ENCODE measurements around the gene ABCA5.
A peak's percentile ranks its signal among the peaks of the same experiment; 100 is the strongest.
"Not testable (repeated sequence)": the region's sequence is repeated elsewhere in the genome, so short reads cannot be mapped to it uniquely, and the experiment has no call there.

The ABCA5 gene

DNA sequence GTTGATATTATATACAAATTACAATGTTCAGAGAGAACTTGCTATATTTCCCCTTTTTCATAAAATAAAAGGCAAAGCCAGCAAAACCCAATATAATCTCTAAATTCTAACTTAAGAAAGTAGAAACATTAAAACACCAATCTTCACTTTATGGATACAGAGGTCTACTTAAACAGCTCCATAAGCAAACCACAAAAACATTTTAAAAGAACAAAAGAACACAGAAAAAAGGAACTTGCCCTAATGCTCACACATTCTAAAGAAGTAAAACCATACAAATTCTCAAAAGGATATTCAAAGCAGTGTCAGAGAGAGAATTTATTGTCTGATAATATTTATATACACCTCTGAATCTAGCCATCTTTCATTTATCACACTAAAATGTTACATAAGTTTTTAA is 98.9 kb downstream of the ABCA5 start:
- Histone ChIP-seq H3K4me1 (ENCODE audit: control insufficient read depth, insufficient read depth, low read length) (peaks cover 28% of the 10 kb centered on the region), H3K27me3 (replicated peaks; ENCODE audit: control insufficient read depth, insufficient read depth, low read length) (no peaks in the 10 kb centered on the region), H3K9me3 (ENCODE audit: control insufficient read depth, low read length) (peaks cover 7% of the 10 kb centered on the region), H3K4me3 (ENCODE audit: low read length) (peak overlapping the region; percentile 60), H3K9ac (ENCODE audit: low read length) (peak overlapping the region; percentile 61), H3K36me3 (ENCODE audit: control insufficient read depth, insufficient read depth, low read length, severe bottlenecking) (no peaks in the 10 kb centered on the region)
- DNase-seq (ENCODE audit: low read depth): no peak

GRCh38 chr17:69227541-69227940 is 99.4 kb downstream of the ABCA5 start:
- H3K4me3 ChIP-seq (ENCODE audit: low read length): peak overlapping the region; percentile 60
- no peaks in the 10 kb centered on the region for H3K27me3 ChIP-seq (replicated peaks; ENCODE audit: control insufficient read depth, insufficient read depth, low read length)
- H3K36me3 ChIP-seq (ENCODE audit: control insufficient read depth, insufficient read depth, low read length, severe bottlenecking): no peaks in the 10 kb centered on the region
- H3K9ac ChIP-seq (ENCODE audit: low read length): peak overlapping the region; percentile 61
- peaks cover 28% of the 10 kb centered on the region for H3K4me1 ChIP-seq (ENCODE audit: control insufficient read depth, insufficient read depth, low read length)
- DNase-seq (ENCODE audit: low read depth): no peak
- H3K9me3 ChIP-seq (ENCODE audit: control insufficient read depth, low read length): peaks cover 2% of the 10 kb centered on the region

GRCh38 chr17:69223809-69224208 is 103.1 kb downstream of the ABCA5 start:
- no peaks in the 10 kb centered on the region for H3K27me3 ChIP-seq (replicated peaks; ENCODE audit: control insufficient read depth, insufficient read depth, low read length)
- DNase-seq (ENCODE audit: low read depth): peak; percentile 80
- H3K36me3 ChIP-seq (ENCODE audit: control insufficient read depth, insufficient read depth, low read length, severe bottlenecking): no peaks in the 10 kb centered on the region
- H3K4me3 ChIP-seq (ENCODE audit: low read length): peak overlapping the region; percentile 3
- H3K4me1 ChIP-seq (ENCODE audit: control insufficient read depth, insufficient read depth, low read length): peaks cover 28% of the 10 kb centered on the region
- H3K9me3 ChIP-seq (ENCODE audit: control insufficient read depth, low read length): no peaks in the 10 kb centered on the region
- H3K9ac ChIP-seq (ENCODE audit: low read length): peak overlapping the region; percentile 4

DNA sequence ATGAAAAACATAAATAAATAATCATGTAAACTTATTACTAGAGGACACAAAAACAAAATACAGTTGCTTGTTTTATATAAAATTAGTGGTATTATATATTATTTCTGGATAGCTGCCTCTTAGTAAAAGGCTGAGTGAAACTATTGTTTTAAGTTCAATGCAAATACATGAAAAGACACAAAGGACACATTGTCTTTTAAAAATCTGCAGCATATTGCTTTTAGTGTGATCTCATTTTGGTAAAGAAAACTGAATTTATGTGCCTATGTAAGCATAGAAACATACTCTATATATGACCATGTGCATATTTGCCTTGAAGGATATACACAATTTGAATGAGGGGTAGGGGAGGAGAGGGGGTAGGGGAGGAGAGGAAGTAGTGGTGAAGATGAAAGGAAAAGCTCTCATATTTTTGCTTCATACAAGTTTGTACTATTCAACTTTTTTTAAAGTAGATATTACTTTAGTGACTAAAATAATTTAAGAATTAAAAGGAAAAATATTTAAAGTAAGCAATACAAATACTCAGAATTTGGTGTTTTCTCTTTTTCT is 104.2 kb downstream of the ABCA5 start:
- H3K9ac ChIP-seq (ENCODE audit: low read length): peak overlapping the region; percentile 32
- no peaks in the 10 kb centered on the region for H3K9me3 ChIP-seq (ENCODE audit: control insufficient read depth, low read length)
- no peaks in the 10 kb centered on the region for H3K27me3 ChIP-seq (replicated peaks; ENCODE audit: control insufficient read depth, insufficient read depth, low read length)
- H3K4me3 ChIP-seq (ENCODE audit: low read length): no peak overlapping the region
- DNase-seq (ENCODE audit: low read depth): no peak
- H3K36me3 ChIP-seq (ENCODE audit: control insufficient read depth, insufficient read depth, low read length, severe bottlenecking): no peaks in the 10 kb centered on the region
- H3K4me1 ChIP-seq (ENCODE audit: control insufficient read depth, insufficient read depth, low read length): peaks cover 20% of the 10 kb centered on the region

GRCh38 chr17:69220098-69220497 is 106.8 kb downstream of the ABCA5 start:
- Histone ChIP-seq H3K27me3 (replicated peaks; ENCODE audit: control insufficient read depth, insufficient read depth, low read length) (no peaks in the 10 kb centered on the region), H3K4me1 (ENCODE audit: control insufficient read depth, insufficient read depth, low read length) (peaks cover 8% of the 10 kb centered on the region), H3K36me3 (ENCODE audit: control insufficient read depth, insufficient read depth, low read length, severe bottlenecking) (no peaks in the 10 kb centered on the region), H3K9ac (ENCODE audit: low read length) (no peak overlapping the region), H3K9me3 (ENCODE audit: control insufficient read depth, low read length) (no peaks in the 10 kb centered on the region), H3K4me3 (ENCODE audit: low read length) (no peak overlapping the region)
- DNase-seq (ENCODE audit: low read depth): no peak

DNA sequence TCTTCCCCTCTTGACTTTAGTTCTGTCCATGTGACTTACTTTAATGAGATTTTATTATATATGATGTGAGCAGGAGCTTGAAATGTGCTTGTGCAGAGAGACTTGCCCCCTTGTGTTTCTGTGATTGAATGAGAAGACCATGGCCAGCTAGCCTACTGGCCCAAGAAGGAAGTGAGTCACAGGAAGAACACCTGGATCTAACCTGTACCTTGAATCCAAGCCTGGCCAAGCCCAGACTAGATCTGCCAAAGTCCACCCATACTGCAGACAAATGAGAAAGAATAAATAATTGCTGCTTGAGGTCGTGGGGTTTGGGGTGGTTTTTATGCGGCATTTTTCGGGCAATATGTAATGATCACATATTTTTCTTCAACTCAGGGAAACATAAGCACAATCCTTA is 107.9 kb downstream of the ABCA5 start:
- H3K9ac ChIP-seq (ENCODE audit: low read length): no peak overlapping the region
- no peaks in the 10 kb centered on the region for H3K27me3 ChIP-seq (replicated peaks; ENCODE audit: control insufficient read depth, insufficient read depth, low read length)
- no peaks in the 10 kb centered on the region for H3K36me3 ChIP-seq (ENCODE audit: control insufficient read depth, insufficient read depth, low read length, severe bottlenecking)
- H3K4me3 ChIP-seq (ENCODE audit: low read length): no peak overlapping the region
- H3K4me1 ChIP-seq (ENCODE audit: control insufficient read depth, insufficient read depth, low read length): peaks cover 4% of the 10 kb centered on the region
- H3K9me3 ChIP-seq (ENCODE audit: control insufficient read depth, low read length): no peaks in the 10 kb centered on the region
- DNase-seq (ENCODE audit: low read depth): no peak

DNA sequence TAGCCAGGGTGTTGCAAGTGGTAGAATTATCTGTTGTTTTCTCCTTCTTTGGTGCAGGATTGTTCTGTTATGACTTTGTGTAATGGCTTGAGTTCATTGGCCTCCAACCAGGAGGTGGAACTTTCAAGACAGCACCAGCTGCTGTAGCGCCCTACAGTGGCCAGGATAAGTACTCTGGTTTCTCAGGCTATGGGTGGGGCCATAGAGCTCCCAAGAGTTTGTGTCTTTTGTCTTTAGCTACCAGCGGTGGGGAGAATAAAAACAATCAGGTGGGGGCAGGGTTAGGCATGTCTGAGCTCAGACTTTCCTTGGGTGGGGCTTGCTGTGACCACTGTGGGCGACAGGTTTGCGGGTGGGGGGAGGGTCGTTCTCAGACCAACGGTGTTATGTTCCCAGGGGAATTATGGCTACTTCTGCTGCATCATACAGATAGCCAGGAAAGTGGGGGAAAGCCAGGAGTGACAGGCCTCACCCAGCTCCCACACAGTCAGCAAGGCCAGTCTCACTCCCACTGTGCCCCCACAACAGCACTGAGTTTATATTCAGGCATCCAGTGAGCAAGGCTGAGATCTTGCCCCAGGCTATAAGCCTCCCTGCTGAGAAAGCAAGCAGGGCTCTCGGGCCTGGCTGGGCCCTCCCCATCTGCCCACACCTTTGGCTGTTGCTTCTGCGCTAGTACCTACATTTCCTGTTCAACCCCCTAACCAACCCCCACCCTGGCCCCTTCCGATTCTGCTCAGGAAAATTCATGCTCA is 113.7 kb downstream of the ABCA5 start:
- no peak for DNase-seq (ENCODE audit: low read depth)
- Histone ChIP-seq H3K4me3 (ENCODE audit: low read length) (no peak overlapping the region), H3K27me3 (replicated peaks; ENCODE audit: control insufficient read depth, insufficient read depth, low read length) (no peaks in the 10 kb centered on the region), H3K9me3 (ENCODE audit: control insufficient read depth, low read length) (no peaks in the 10 kb centered on the region), H3K36me3 (ENCODE audit: control insufficient read depth, insufficient read depth, low read length, severe bottlenecking) (no peaks in the 10 kb centered on the region), H3K4me1 (ENCODE audit: control insufficient read depth, insufficient read depth, low read length) (no peaks in the 10 kb centered on the region), H3K9ac (ENCODE audit: low read length) (no peak overlapping the region)

GRCh38 chr17:69208640-69209039 is 118.3 kb downstream of the ABCA5 start:
- H3K27me3 ChIP-seq (replicated peaks; ENCODE audit: control insufficient read depth, insufficient read depth, low read length): no peaks in the 10 kb centered on the region
- H3K4me1 ChIP-seq (ENCODE audit: control insufficient read depth, insufficient read depth, low read length): peaks cover 6% of the 10 kb centered on the region
- DNase-seq (ENCODE audit: low read depth): no peak
- no peaks in the 10 kb centered on the region for H3K36me3 ChIP-seq (ENCODE audit: control insufficient read depth, insufficient read depth, low read length, severe bottlenecking)
- no peak overlapping the region for H3K4me3 ChIP-seq (ENCODE audit: low read length)
- no peaks in the 10 kb centered on the region for H3K9me3 ChIP-seq (ENCODE audit: control insufficient read depth, low read length)
- H3K9ac ChIP-seq (ENCODE audit: low read length): no peak overlapping the region

GRCh38 chr17:69207151-69207550 is 119.8 kb downstream of the ABCA5 start:
- no peak for DNase-seq (ENCODE audit: low read depth)
- Histone ChIP-seq H3K4me3 (ENCODE audit: low read length) (no peak overlapping the region), H3K9ac (ENCODE audit: low read length) (no peak overlapping the region), H3K36me3 (ENCODE audit: control insufficient read depth, insufficient read depth, low read length, severe bottlenecking) (no peaks in the 10 kb centered on the region), H3K4me1 (ENCODE audit: control insufficient read depth, insufficient read depth, low read length) (peaks cover 6% of the 10 kb centered on the region), H3K27me3 (replicated peaks; ENCODE audit: control insufficient read depth, insufficient read depth, low read length) (no peaks in the 10 kb centered on the region), H3K9me3 (ENCODE audit: control insufficient read depth, low read length) (no peaks in the 10 kb centered on the region)

DNA sequence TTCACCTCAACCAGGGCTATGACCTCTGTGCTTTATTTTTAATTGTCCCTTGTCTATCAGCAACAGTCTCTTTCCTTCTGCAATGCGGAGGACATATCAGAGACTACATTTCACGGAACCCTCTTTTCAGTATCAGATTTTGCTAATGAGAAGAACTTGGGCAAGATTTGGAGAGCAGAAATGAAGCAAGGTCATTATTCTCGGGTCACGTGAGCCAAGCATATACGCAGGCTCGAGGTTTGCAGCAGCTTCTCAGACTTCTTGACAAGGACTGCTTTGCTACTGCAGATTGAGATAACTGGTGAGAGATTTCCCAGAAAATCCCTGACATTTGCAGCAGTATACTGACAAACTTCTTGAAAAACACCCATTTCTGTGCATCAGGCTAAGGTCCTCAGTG is 128.7 kb downstream of the ABCA5 start:
- Histone ChIP-seq H3K36me3 (ENCODE audit: control insufficient read depth, insufficient read depth, low read length, severe bottlenecking) (no peaks in the 10 kb centered on the region), H3K4me3 (ENCODE audit: low read length) (no peak overlapping the region), H3K27me3 (replicated peaks; ENCODE audit: control insufficient read depth, insufficient read depth, low read length) (no peaks in the 10 kb centered on the region), H3K4me1 (ENCODE audit: control insufficient read depth, insufficient read depth, low read length) (no peaks in the 10 kb centered on the region), H3K9me3 (ENCODE audit: control insufficient read depth, low read length) (no peaks in the 10 kb centered on the region), H3K9ac (ENCODE audit: low read length) (no peak overlapping the region)
- DNase-seq (ENCODE audit: low read depth): no peak

- H3K9ac ChIP-seq (ENCODE audit: low read length); DNase-seq (ENCODE audit: low read depth); H3K36me3 ChIP-seq (ENCODE audit: control insufficient read depth, insufficient read depth, low read length, severe bottlenecking); H3K4me1 ChIP-seq (ENCODE audit: control insufficient read depth, insufficient read depth, low read length); H3K4me3 ChIP-seq (ENCODE audit: low read length); H3K27me3 ChIP-seq (replicated peaks; ENCODE audit: control insufficient read depth, insufficient read depth, low read length); H3K9me3 ChIP-seq (ENCODE audit: control insufficient read depth, low read length): not testable (repeated sequence)
These were observed 130.8 kb downstream of the ABCA5 start for GRCh38 chr17:69196105-69196653.

Measured in adipocyte (in vitro differentiated cells).